ENCODE results near the gene CFAP97. TPM values are rescaled to one million over a fixed set of nuclear protein-coding genes. Genes with fewer than 3 reads are reported as not detected.

The CFAP97 gene
- total RNA-seq, 3 donors from 2014 or later, result 36.8 to 44.4 (median 44.4) TPM

DNA sequence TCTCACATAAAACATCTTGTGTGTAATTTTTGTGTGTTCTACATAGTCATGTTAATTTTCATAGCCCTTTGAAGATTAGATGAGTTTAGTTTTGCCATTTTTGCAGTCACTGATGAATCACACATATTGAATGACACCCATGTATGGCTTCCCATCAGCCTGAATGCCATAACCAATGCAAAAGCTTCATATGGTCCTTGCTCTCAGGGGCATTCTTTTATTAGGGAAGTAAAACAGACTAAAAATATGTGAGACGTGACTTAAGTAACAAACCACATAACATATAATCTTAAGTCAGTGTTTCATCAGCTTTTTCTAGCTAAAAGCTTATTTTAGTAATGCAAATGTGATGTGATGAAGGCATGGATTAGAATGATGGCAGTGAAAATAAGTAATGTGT, 52.5 kb downstream of the CFAP97 start:
- DNase-seq, result no peak
- Mint-ChIP-seq H3K4me3 (no peak overlapping the region), H3K9me3 (no peaks in the 10 kb centered on the region), H3K4me1 (ENCODE audit: low read depth) (no peaks in the 10 kb centered on the region), H3K36me3 (ENCODE audit: insufficient read depth) (peaks cover 25% of the 10 kb centered on the region), H3K27me3 (ENCODE audit: low read depth) (no peaks in the 10 kb centered on the region)
- ATAC-seq, result no peak

DNA sequence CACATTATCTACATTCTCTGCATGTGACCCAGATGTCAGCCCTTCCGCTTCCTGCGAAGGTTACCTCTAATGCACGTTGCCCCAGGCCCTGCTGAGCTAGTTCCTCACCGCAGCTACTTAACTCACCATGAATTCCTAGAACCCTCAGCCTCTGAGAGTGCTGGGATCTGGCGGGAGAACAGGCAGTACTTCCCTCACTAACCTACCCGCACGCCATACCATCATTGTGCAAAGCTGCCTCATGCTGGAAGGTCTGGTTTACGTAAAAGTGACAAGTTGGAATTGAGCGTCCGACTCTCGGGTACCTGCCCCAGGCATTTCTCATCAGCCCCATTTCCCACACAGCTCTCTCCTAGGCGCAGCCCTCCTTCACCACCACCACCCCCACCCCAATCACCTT, 54.4 kb downstream of the CFAP97 start:
- H3K4me3 Mint-ChIP-seq, result no peak overlapping the region
- ATAC-seq, result no peak
- no peaks in the 10 kb centered on the region for H3K27me3 Mint-ChIP-seq (ENCODE audit: low read depth)
- peaks cover 20% of the 10 kb centered on the region for H3K36me3 Mint-ChIP-seq (ENCODE audit: insufficient read depth)
- H3K9me3 Mint-ChIP-seq, result no peaks in the 10 kb centered on the region
- peaks cover 6% of the 10 kb centered on the region for H3K4me1 Mint-ChIP-seq (ENCODE audit: low read depth)
- DNase-seq, result no peak

DNA sequence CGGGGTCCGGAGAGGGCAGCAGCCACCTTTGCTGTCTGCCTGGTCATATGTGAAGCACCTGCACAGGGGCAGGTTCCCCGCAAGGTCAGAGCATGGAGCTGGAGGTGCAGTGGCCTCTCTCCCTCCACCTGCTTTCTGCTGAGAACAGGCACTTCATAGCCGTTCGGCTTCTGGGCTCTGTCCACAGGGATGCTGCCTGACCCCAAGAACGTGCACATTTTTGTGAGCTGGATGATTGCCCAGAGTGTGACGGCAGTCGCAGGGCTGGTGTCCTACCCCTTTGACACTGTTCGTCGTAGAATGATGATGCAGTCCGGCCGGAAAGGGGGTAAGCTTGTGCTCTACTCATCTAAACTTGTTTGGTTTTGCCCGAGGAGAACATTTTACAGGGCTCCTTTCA, 58.2 kb downstream of the CFAP97 start:
- H3K27me3 Mint-ChIP-seq (ENCODE audit: low read depth), result peaks cover 8% of the 10 kb centered on the region
- no peaks in the 10 kb centered on the region for H3K9me3 Mint-ChIP-seq
- no peak overlapping the region for H3K4me3 Mint-ChIP-seq
- ATAC-seq (no peak), DNase-seq (no peak)
- no peaks in the 10 kb centered on the region for H3K36me3 Mint-ChIP-seq (ENCODE audit: insufficient read depth)
- peaks cover 21% of the 10 kb centered on the region for H3K4me1 Mint-ChIP-seq (ENCODE audit: low read depth)

DNA sequence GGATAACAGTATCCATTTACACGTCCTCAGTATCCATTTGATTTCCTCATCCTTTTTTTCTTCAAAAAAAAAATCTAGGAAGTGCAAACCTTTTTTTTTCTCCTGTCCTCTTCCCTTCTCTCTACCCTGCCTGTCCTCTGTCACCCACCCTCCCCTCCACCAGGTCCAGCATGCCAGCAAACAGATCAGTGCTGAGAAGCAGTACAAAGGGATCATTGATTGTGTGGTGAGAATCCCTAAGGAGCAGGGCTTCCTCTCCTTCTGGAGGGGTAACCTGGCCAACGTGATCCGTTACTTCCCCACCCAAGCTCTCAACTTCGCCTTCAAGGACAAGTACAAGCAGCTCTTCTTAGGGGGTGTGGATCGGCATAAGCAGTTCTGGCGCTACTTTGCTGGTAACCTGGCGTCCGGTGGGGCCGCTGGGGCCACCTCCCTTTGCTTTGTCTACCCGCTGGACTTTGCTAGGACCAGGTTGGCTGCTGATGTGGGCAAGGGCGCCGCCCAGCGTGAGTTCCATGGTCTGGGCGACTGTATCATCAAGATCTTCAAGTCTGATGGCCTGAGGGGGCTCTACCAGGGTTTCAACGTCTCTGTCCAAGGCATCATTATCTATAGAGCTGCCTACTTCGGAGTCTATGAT, 59.1 kb downstream of the CFAP97 start:
- no peaks in the 10 kb centered on the region for H3K9me3 Mint-ChIP-seq
- peaks cover 9% of the 10 kb centered on the region for H3K27me3 Mint-ChIP-seq (ENCODE audit: low read depth)
- DNase-seq (no peak), ATAC-seq (no peak)
- H3K4me1 Mint-ChIP-seq (ENCODE audit: low read depth), result peaks cover 21% of the 10 kb centered on the region
- H3K36me3 Mint-ChIP-seq (ENCODE audit: insufficient read depth), result no peaks in the 10 kb centered on the region
- H3K4me3 Mint-ChIP-seq, result peak overlapping the region; percentile 19

DNA sequence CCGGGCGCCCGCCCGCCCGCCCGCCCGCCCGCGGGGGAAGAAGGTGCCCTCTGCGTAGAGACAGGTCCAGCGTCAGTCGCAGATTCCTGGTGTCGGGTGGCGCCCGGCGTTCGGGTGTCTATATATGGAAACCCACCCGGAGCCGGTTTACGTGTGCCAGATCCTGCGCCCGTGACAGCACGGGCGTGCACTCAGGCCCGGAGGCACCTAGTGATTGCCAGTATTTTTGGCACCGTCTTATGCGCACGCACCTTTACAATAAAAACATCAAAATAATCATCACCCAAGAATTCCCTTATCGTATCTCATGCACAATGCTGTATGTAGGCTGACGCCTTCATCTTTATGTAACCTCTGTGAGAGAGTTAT, 60.2 kb downstream of the CFAP97 start:
- Mint-ChIP-seq H3K36me3 (ENCODE audit: insufficient read depth) (no peaks in the 10 kb centered on the region), H3K4me3 (peak overlapping the region; percentile 76), H3K9me3 (no peaks in the 10 kb centered on the region), H3K27me3 (ENCODE audit: low read depth) (peaks cover 18% of the 10 kb centered on the region), H3K4me1 (ENCODE audit: low read depth) (peaks cover 21% of the 10 kb centered on the region)
- DNase-seq (no peak), ATAC-seq (peak; percentile 35 to 42)

DNA sequence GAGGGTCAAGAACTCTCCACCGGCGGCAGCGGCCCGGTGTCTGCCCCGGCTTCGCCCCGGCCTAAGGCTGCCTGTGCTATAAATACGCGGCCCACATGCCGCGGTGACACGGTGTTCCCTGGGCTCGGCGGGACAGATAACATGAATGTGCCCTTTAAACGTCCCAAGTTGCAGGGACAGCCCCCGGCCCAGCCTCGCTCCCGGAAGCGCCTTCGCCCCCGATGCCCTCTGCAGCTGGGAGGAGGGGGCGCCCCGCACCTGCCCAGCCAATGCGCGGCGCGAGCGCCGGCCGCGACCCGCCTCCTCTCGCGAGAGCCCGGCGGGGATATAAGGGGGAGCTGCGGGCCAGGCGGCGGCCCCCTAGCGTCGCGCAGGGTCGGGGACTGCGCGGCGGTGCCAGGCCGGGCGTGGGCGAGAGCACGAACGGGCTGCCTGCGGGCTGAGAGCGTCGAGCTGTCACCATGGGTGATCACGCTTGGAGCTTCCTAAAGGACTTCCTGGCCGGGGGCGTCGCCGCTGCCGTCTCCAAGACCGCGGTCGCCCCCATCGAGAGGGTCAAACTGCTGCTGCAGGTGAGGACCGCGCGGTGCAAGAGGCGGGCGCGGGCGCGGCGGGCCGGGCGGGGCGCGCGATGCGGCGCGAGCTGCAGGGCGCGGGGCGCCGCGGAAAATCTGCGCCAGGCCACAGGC, 60.7 kb downstream of the CFAP97 start, which contains the start of gene SLC25A4:
TSS of gene SLC25A4 (plus strand) at position 355 of the 689 bp plus-strand sequence. CDS start at position 462, 107 bp downstream.
- ATAC-seq (peak; percentile 96), DNase-seq (peak; percentile 80)
- Mint-ChIP-seq H3K36me3 (ENCODE audit: insufficient read depth) (no peaks in the 10 kb centered on the region), H3K4me3 (peak within 1 kb of the TSS; percentile 85), H3K4me1 (ENCODE audit: low read depth) (peaks cover 21% of the 10 kb centered on the region), H3K9me3 (no peaks in the 10 kb centered on the region), H3K27me3 (ENCODE audit: low read depth) (peaks cover 23% of the 10 kb centered on the region)

DNA sequence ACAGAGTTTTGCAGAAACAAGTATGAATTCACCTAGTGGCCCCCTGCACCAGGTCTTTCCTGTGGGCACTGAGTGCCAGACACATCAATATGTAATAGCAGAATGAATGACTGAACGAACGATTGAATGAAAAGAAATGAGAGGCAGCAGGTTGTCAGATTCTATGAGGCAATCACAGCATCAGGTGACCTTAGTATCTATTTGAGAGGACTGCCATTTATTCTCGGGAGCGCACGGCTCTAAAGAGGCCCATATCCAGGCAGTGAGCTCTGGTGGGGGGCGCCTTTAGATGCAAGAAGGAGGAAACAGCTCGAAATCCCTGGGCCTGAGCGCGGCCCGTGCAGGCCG, 61.3 kb downstream of the CFAP97 start:
- peak overlapping the region; percentile 85 for H3K4me3 Mint-ChIP-seq
- H3K36me3 Mint-ChIP-seq (ENCODE audit: insufficient read depth), result no peaks in the 10 kb centered on the region
- H3K27me3 Mint-ChIP-seq (ENCODE audit: low read depth), result peaks cover 26% of the 10 kb centered on the region
- H3K9me3 Mint-ChIP-seq, result no peaks in the 10 kb centered on the region
- H3K4me1 Mint-ChIP-seq (ENCODE audit: low read depth), result peaks cover 21% of the 10 kb centered on the region
- DNase-seq, result no peak
- ATAC-seq, result peak; percentile 3 to 12

DNA sequence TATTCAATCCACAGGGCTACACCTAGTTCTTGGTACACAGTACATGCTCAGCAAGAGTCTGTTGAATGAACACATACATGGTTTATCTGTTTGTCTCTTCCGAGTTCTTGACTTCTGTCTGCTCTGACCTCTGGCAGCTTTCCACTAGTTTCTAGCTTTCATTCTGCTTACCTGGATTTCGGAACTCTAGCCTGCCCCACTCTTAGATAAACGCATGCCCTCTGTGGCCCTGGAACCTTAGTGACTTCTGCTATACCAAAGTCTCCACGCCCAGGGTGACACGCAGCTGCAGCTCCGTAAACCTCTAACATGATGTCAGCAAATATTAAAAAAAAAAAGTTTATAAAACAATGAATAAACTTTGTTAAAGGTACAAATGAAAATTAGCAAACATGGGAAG, 62.0 kb downstream of the CFAP97 start:
- Mint-ChIP-seq H3K27me3 (ENCODE audit: low read depth) (peaks cover 28% of the 10 kb centered on the region), H3K9me3 (no peaks in the 10 kb centered on the region), H3K4me3 (no peak overlapping the region), H3K4me1 (ENCODE audit: low read depth) (peaks cover 21% of the 10 kb centered on the region), H3K36me3 (ENCODE audit: insufficient read depth) (no peaks in the 10 kb centered on the region)
- no peak for DNase-seq
- no peak for ATAC-seq

DNA sequence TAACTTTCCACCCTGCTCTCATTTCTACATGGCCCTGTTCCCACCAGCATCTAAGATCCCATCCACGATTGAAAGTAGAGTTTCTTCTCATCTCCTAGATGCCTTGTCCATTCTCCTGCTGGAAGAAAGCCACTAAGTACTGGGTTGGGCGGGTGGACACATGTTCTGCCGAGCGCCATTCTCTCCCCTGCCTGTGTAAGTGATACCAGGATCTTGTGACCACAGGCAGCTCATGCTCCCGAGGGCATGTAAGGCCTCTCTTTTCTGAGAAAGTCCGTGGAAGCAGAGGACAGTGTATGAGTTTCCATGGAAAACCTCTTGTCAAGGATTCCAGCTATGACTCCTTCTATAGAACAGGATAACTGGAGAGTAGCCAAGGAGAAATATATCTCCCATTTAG, 64.1 kb downstream of the CFAP97 start:
- DNase-seq (no peak), ATAC-seq (no peak)
- Mint-ChIP-seq H3K9me3 (no peaks in the 10 kb centered on the region), H3K4me3 (no peak overlapping the region), H3K4me1 (ENCODE audit: low read depth) (peaks cover 18% of the 10 kb centered on the region), H3K36me3 (ENCODE audit: insufficient read depth) (no peaks in the 10 kb centered on the region), H3K27me3 (ENCODE audit: low read depth) (peaks cover 30% of the 10 kb centered on the region)

DNA sequence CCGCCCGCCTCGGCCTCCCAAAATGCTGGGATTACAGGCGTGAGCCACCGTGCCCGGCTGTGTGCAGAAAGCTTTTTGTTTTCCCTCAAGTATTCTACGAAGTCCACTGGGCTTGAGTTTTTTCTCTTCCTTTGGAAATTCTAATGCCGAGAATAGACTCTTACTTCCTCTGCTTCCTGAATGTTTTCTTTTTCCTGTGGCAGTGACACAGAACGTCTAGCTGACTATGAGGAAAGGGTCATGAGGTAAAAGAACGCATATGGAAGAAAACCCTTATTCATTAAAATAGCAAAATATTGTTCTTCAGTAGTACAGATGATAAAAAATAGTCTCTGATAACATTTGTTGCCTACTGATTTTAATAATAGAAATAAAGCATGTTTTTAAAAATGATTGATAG, 65.6 kb downstream of the CFAP97 start:
- ATAC-seq (no peak), DNase-seq (no peak)
- no peaks in the 10 kb centered on the region for H3K36me3 Mint-ChIP-seq (ENCODE audit: insufficient read depth)
- H3K9me3 Mint-ChIP-seq, result no peaks in the 10 kb centered on the region
- peaks cover 8% of the 10 kb centered on the region for H3K4me1 Mint-ChIP-seq (ENCODE audit: low read depth)
- peaks cover 25% of the 10 kb centered on the region for H3K27me3 Mint-ChIP-seq (ENCODE audit: low read depth)
- H3K4me3 Mint-ChIP-seq, result no peak overlapping the region

DNA sequence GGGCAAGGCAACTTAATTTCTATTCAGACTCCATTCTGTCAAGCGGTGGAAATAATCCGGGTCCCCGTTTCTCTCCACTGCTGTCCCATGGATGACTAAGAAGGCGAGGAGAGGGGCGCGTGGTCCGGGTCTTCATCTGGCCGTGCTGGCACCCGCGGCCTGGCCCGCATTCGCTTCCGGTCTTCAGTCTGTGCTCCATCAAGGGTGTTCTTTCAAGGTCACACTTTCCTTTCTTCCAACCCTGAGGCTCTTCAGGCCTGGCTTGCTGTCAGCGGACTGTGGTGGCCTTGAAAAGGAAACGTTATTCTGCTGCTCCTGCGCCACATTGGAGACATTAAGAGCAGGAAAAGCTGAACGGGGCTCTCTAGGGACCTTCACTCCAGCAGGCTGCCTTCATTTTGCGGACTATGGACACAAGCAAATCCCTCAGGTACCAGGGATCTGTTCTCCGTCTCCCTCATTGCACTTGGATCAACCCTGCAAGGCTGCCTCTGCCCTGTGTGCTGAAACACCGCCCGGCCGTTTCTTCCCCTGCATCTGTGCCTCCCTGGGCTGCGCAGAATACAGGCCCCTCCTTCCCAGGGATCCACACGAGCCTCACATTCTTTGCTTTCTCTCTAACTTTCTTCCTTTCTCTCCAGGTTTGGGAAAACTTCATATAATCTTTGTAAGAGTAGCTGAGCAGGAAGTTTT, 66.4 kb downstream of the CFAP97 start:
- peaks cover 5% of the 10 kb centered on the region for H3K4me1 Mint-ChIP-seq (ENCODE audit: low read depth)
- H3K4me3 Mint-ChIP-seq, result no peak overlapping the region
- no peaks in the 10 kb centered on the region for H3K9me3 Mint-ChIP-seq
- H3K27me3 Mint-ChIP-seq (ENCODE audit: low read depth), result peaks cover 25% of the 10 kb centered on the region
- ATAC-seq (no peak), DNase-seq (no peak)
- H3K36me3 Mint-ChIP-seq (ENCODE audit: insufficient read depth), result no peaks in the 10 kb centered on the region

DNA sequence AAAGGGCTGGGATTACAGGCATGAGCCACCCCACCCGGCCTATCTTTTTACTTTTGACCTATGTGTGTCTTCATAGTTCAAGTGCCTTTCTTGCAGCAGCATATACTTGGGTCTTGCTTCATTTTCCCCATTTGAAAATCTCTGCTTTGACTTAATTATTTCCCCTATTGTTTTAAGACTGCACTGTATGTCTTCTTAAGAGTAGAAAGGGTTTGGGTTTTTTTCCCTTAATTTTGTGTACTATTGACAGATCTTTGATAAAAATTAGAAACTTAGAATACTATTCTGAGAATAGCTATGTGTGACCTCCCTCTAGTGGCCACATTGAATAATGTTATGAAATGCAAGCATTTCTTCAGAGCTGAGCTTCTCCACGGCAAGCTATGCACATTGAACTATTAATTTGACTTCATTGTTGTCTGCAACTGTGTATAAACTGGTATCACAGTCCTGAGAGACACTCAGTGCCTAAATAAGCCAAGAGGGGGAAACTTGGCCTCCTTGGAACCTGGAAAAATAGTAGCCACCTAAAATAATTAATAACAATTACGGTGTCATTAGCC, 69.4 kb downstream of the CFAP97 start:
- Mint-ChIP-seq H3K9me3 (no peaks in the 10 kb centered on the region), H3K4me3 (no peak overlapping the region), H3K36me3 (ENCODE audit: insufficient read depth) (no peaks in the 10 kb centered on the region), H3K27me3 (ENCODE audit: low read depth) (peaks cover 29% of the 10 kb centered on the region), H3K4me1 (ENCODE audit: low read depth) (no peaks in the 10 kb centered on the region)
- DNase-seq (no peak), ATAC-seq (peak; percentile 57 to 66)

DNA sequence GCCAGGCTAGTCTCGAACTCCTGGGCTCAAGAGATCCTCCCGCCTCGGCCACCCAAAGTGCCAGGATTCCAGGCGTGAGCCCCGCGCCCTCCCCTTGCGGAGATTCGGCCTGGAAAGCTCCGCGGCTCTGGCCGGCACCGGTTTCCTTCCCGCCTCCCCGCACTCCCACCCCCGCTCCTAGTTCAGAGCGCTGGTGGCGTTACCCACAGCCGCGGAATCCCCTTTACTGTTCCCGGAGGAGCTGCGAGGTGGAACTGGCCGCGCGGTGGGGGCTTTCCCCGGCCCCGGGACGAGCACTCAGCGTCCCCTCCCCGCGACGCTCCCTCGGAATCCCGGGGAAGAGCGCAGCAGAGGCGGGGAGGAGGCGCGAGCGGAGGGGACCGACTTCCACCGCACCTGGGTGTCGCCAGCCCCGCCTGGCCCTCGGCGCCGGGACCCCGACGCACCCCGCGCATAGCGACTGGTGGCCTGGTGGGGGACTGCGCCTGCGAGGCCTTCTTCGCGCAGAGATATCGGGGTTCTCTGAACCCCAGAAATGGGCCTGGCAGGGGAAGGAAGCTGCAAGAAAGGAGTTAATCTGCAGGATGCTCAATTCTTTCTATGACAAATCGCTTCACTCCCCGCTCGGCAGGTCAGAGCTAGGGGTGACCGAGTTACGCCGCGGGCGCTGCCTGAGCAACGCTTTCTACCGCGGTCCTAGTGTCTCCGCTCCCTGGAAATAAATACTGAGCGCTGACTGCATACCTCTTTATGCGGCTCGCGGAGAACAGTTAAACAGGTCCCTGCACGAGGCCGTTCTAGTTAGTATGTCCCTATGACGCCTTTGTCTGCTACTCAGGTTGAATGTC, 75.3 kb downstream of the CFAP97 start:
- H3K27me3 Mint-ChIP-seq (ENCODE audit: low read depth), result peaks cover 31% of the 10 kb centered on the region
- ATAC-seq (peak; percentile 75 to 79), DNase-seq (no peak)
- H3K4me1 Mint-ChIP-seq (ENCODE audit: low read depth), result peaks cover 5% of the 10 kb centered on the region
- H3K36me3 Mint-ChIP-seq (ENCODE audit: insufficient read depth), result no peaks in the 10 kb centered on the region
- H3K9me3 Mint-ChIP-seq, result no peaks in the 10 kb centered on the region
- H3K4me3 Mint-ChIP-seq, result peak overlapping the region; percentile 75
